ENCODE data around the gene SBF2. TPM values are rescaled to one million over a fixed set of nuclear protein-coding genes. Genes with fewer than 3 reads are reported as not detected.
"Not testable (repeated sequence)": the region's sequence is repeated elsewhere in the genome, so short reads cannot be mapped to it uniquely, and the experiment has no call there.

SBF2 gene
- total RNA-seq, 5 donors from 2014 or later (not counting 1 experiment from before 2014, with no cell fraction given): 9.5 to 23.5 (median 13.0) TPM

DNA sequence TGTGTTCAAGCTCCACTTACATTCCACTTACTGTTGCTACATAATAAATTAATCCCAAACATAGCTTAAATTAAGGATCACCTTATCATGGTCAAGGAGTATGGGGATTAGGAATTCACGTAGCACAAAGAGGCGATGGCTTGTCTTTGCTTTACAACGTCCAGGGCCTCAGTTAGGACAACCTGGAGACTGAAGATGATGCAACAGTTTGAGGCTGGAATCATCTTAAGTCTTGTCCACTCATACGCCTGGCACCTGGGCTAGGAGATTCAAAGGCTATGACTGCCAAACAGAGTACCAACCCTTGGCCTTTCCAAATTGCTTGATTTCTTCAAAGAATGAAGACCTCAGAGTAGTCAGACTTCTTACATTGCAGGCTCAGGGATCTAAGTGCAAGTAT is 149.1 kb downstream of the SBF2 start:
- H3K27ac ChIP-seq (ENCODE audit: low read length): no peak overlapping the region
- no peaks in the 10 kb centered on the region for H3K4me1 ChIP-seq (ENCODE audit: control insufficient read depth in 1 of 2, extremely low read depth in 1 of 2, insufficient read depth in 2 of 2, low read length in 2 of 2)
- H3K4me3 ChIP-seq (ENCODE audit: control insufficient read depth in 1 of 2, extremely low read depth in 1 of 2, low read length in 1 of 2): no peak overlapping the region
- H3K4me1 Mint-ChIP-seq: no peaks in the 10 kb centered on the region
- H3K27me3 Mint-ChIP-seq: no peaks in the 10 kb centered on the region
- no peak for DNase-seq
- H3K27me3 ChIP-seq (replicated peaks in 1 of 2; ENCODE audit: control insufficient read depth in 2 of 2, extremely low read depth in 1 of 2, insufficient read depth in 2 of 2, low read length in 1 of 2): no peaks in the 10 kb centered on the region
- no peak for ATAC-seq (replicated peaks in 1 of 4)
- H3K9me3 ChIP-seq: no peaks in the 10 kb centered on the region
- ChIA-PET CTCF (no interaction called here), POLR2A (no interaction called here)
- no peak overlapping the region for H3K27ac Mint-ChIP-seq
- H3K9me3 Mint-ChIP-seq: peaks cover 3 to 10% (median 4%) of the 10 kb centered on the region in 3 donors
- H3K36me3 ChIP-seq (ENCODE audit: control insufficient read depth in 2 of 2, extremely low read depth in 1 of 2, insufficient read depth in 1 of 2, low read length in 1 of 2): no peaks in the 10 kb centered on the region
- WGBS (ENCODE audit: insufficient coverage): 92% methylated on average over 4 of the region's 4 CpGs
- no peak overlapping the region for H3K4me3 Mint-ChIP-seq
- H3K36me3 Mint-ChIP-seq: peaks cover 8% of the 10 kb centered on the region

DNA sequence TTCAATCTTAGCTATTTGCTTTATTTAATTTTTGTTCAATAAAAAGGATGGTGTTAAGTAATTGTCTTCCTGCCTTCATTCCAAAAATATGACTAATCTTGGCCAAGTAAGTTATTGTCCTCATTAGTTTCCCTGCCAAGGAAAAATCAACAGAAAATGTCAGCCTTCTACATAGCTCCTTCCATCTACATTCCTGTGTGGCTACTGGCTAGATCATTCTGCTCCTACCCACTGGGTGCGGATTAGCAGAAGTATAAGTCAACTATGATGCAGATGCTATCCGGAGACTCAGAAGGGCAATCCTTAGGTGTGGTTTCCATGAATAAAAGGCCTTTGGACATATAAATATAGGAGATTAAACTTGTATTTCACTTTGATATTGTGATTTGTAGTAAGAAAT is 154.4 kb downstream of the SBF2 start:
- no peaks in the 10 kb centered on the region for H3K36me3 ChIP-seq (ENCODE audit: control insufficient read depth in 2 of 2, extremely low read depth in 1 of 2, insufficient read depth in 1 of 2, low read length in 1 of 2)
- no peaks in the 10 kb centered on the region for H3K27me3 ChIP-seq (replicated peaks in 1 of 2; ENCODE audit: control insufficient read depth in 2 of 2, extremely low read depth in 1 of 2, insufficient read depth in 2 of 2, low read length in 1 of 2)
- H3K27ac ChIP-seq (ENCODE audit: low read length): no peak overlapping the region
- no peak overlapping the region for H3K4me3 ChIP-seq (ENCODE audit: control insufficient read depth in 1 of 2, extremely low read depth in 1 of 2, low read length in 1 of 2)
- peaks cover 3% of the 10 kb centered on the region for H3K9me3 ChIP-seq
- Mint-ChIP-seq H3K4me3 (no peak overlapping the region), H3K36me3 (peaks cover 22% of the 10 kb centered on the region), H3K27me3 (no peaks in the 10 kb centered on the region), H3K9me3 (peaks cover 2 to 17% (median 6%) of the 10 kb centered on the region in 3 donors), H3K27ac (no peak overlapping the region), H3K4me1 (no peaks in the 10 kb centered on the region)
- WGBS (ENCODE audit: insufficient coverage): 100% methylated on average over 1 of the region's 2 CpGs
- ATAC-seq (replicated peaks in 1 of 4) (no peak), DNase-seq (no peak)
- H3K4me1 ChIP-seq (ENCODE audit: control insufficient read depth in 1 of 2, extremely low read depth in 1 of 2, insufficient read depth in 2 of 2, low read length in 2 of 2): no peaks in the 10 kb centered on the region
- CTCF ChIA-PET: no interaction called here
- POLR2A ChIA-PET: no interaction called here

DNA sequence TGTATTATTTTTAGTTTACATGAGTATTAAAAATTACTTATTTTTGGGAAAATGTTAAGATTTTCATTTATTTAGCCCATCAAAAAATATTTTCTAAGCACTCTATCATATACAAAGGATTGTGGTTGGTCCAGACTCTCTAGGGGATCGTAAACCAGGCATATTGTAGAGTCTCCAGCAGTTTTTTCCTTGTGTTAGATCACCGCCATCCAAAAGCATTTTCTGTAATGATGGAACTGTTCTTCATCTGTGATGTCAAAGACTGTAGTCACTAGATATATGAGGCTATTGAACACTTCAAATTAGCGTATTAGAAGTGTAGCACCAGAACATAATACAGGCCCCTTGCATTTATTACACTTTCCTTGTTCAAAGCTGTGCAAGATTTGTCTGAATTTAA is 154.9 kb downstream of the SBF2 start:
- ATAC-seq (replicated peaks in 1 of 4): no peak
- WGBS (ENCODE audit: insufficient coverage): no CpG with 5 or more reads among the region's 3 CpGs

DNA sequence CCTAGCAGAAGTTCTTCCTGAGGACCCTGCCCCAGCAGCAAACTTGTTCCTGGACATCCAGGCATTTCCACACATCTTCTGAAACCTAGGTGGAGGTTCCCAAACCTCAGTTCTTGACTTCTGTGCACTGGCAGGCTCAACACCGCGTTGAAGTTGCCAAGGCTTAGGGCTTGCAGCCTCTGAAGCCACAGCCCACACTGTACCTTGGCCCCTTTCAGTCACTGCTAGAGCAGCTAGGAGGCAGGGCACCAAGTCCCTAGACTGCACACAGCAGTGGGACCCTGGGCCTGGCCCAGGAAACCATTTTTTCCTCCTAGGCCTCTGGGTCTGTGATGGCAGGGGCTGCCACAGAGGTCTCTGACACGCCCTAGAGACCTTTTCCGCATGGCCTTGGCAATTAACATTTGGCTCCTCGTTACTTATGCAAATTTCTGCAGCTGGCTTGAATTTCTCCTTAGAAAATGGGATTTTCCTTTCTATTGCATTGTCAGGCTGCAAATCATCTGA is 159.0 kb downstream of the SBF2 start:
- Histone ChIP-seq H3K9me3 (peaks cover 3% of the 10 kb centered on the region), H3K4me1 (ENCODE audit: control insufficient read depth in 1 of 2, extremely low read depth in 1 of 2, insufficient read depth in 2 of 2, low read length in 2 of 2) (no peaks in the 10 kb centered on the region), H3K27me3 (replicated peaks in 1 of 2; ENCODE audit: control insufficient read depth in 2 of 2, extremely low read depth in 1 of 2, insufficient read depth in 2 of 2, low read length in 1 of 2) (no peaks in the 10 kb centered on the region), H3K27ac (ENCODE audit: low read length) (no peak overlapping the region), H3K36me3 (ENCODE audit: control insufficient read depth in 2 of 2, extremely low read depth in 1 of 2, insufficient read depth in 1 of 2, low read length in 1 of 2) (no peaks in the 10 kb centered on the region), H3K4me3 (ENCODE audit: control insufficient read depth in 1 of 2, extremely low read depth in 1 of 2, low read length in 1 of 2) (no peak overlapping the region)
- Mint-ChIP-seq H3K4me3 (no peak overlapping the region), H3K27me3 (no peaks in the 10 kb centered on the region), H3K27ac (no peak overlapping the region), H3K9me3 (peaks cover 2 to 17% (median 9%) of the 10 kb centered on the region in 3 donors), H3K4me1 (no peaks in the 10 kb centered on the region), H3K36me3 (peaks cover 36% of the 10 kb centered on the region)
- ChIA-PET POLR2A (no interaction called here), CTCF (no interaction called here)
- WGBS (ENCODE audit: insufficient coverage): 88% methylated on average over 5 of the region's 5 CpGs
- no peak for ATAC-seq (replicated peaks in 1 of 4)
- DNase-seq: no peak

More for the DNA sequence above, 154.9 kb downstream of the SBF2 start:
- H3K9me3 Mint-ChIP-seq: peaks cover 2 to 17% (median 6%) of the 10 kb centered on the region in 3 donors
- Histone ChIP-seq H3K4me1 (ENCODE audit: control insufficient read depth in 1 of 2, extremely low read depth in 1 of 2, insufficient read depth in 2 of 2, low read length in 2 of 2) (no peaks in the 10 kb centered on the region), H3K4me3 (ENCODE audit: control insufficient read depth in 1 of 2, extremely low read depth in 1 of 2, low read length in 1 of 2) (no peak overlapping the region), H3K36me3 (ENCODE audit: control insufficient read depth in 2 of 2, extremely low read depth in 1 of 2, insufficient read depth in 1 of 2, low read length in 1 of 2) (no peaks in the 10 kb centered on the region), H3K27ac (ENCODE audit: low read length) (no peak overlapping the region), H3K27me3 (replicated peaks in 1 of 2; ENCODE audit: control insufficient read depth in 2 of 2, extremely low read depth in 1 of 2, insufficient read depth in 2 of 2, low read length in 1 of 2) (no peaks in the 10 kb centered on the region), H3K9me3 (peaks cover 3% of the 10 kb centered on the region)
- H3K27ac Mint-ChIP-seq: no peak overlapping the region
- no peak overlapping the region for H3K4me3 Mint-ChIP-seq
- H3K4me1 Mint-ChIP-seq: no peaks in the 10 kb centered on the region
- ChIA-PET POLR2A (no interaction called here), CTCF (no interaction called here)
- H3K27me3 Mint-ChIP-seq: no peaks in the 10 kb centered on the region
- peaks cover 27% of the 10 kb centered on the region for H3K36me3 Mint-ChIP-seq
- no peak for DNase-seq

DNA sequence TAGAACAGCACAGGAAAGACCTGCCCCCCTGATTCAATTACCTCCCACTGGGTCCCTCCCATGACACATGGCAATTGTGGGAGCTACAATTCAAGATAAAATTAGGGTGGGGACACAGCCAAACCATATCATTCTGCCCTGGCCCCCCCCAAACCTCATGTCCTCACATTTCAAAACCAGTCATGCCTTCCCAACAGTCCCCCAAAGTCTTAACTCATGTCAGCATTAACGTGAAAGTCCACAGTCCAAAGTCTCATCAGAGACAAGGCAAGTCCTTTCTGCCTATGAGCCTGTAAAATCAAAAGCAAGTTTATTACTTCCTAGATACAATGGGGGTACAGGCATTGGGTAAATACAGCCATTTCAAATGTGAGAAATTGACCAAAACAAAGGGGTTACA is 159.8 kb downstream of the SBF2 start:
- H3K36me3 ChIP-seq (ENCODE audit: control insufficient read depth in 2 of 2, extremely low read depth in 1 of 2, insufficient read depth in 1 of 2, low read length in 1 of 2); H3K27ac ChIP-seq (ENCODE audit: low read length); H3K27me3 ChIP-seq (replicated peaks in 1 of 2; ENCODE audit: control insufficient read depth in 2 of 2, extremely low read depth in 1 of 2, insufficient read depth in 2 of 2, low read length in 1 of 2); H3K4me1 ChIP-seq (ENCODE audit: control insufficient read depth in 1 of 2, extremely low read depth in 1 of 2, insufficient read depth in 2 of 2, low read length in 2 of 2); DNase-seq; H3K4me3 Mint-ChIP-seq; H3K27me3 Mint-ChIP-seq; ATAC-seq (replicated peaks in 1 of 4); POLR2A ChIA-PET; CTCF ChIA-PET; H3K9me3 ChIP-seq; H3K4me1 Mint-ChIP-seq; H3K27ac Mint-ChIP-seq; H3K4me3 ChIP-seq (ENCODE audit: control insufficient read depth in 1 of 2, extremely low read depth in 1 of 2, low read length in 1 of 2): not testable (repeated sequence)
- H3K9me3 Mint-ChIP-seq: peaks cover 2 to 17% (median 9%) of the 10 kb centered on the region in 3 donors
- WGBS (ENCODE audit: insufficient coverage): no CpG with 5 or more reads among the region's 1 CpG
- H3K36me3 Mint-ChIP-seq: peaks cover 36% of the 10 kb centered on the region

DNA sequence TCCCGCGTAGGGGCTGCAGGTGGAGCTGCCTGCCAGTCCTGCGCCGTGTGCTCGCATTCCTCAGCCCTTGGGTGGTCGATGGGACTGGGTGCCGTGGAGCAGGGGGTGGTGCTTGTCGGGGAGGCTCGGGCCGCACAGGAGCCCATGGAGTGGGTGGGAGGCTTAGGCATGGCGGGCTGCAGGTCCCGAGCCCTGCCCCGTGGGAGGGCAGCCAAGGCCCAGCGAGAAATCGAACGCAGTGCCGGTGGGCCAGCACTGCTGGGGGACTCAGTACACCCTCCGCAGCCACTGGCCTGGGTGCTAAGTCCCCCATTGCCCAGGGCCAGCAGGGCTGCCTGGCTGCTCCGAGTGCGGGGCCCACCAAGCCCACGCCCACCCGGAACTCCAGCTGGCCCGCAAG is 160.8 kb downstream of the SBF2 start:
- Mint-ChIP-seq H3K9me3 (peaks cover 0 to 14% (median 9%) of the 10 kb centered on the region in 3 donors), H3K36me3 (peaks cover 30% of the 10 kb centered on the region)
- DNase-seq; ATAC-seq (replicated peaks in 1 of 4); H3K27ac ChIP-seq (ENCODE audit: low read length); H3K4me3 Mint-ChIP-seq; H3K4me1 Mint-ChIP-seq; H3K4me1 ChIP-seq (ENCODE audit: control insufficient read depth in 1 of 2, extremely low read depth in 1 of 2, insufficient read depth in 2 of 2, low read length in 2 of 2); H3K9me3 ChIP-seq; H3K27me3 ChIP-seq (replicated peaks in 1 of 2; ENCODE audit: control insufficient read depth in 2 of 2, extremely low read depth in 1 of 2, insufficient read depth in 2 of 2, low read length in 1 of 2); CTCF ChIA-PET; H3K36me3 ChIP-seq (ENCODE audit: control insufficient read depth in 2 of 2, extremely low read depth in 1 of 2, insufficient read depth in 1 of 2, low read length in 1 of 2); H3K4me3 ChIP-seq (ENCODE audit: control insufficient read depth in 1 of 2, extremely low read depth in 1 of 2, low read length in 1 of 2); POLR2A ChIA-PET; H3K27ac Mint-ChIP-seq; H3K27me3 Mint-ChIP-seq: not testable (repeated sequence)
- WGBS (ENCODE audit: insufficient coverage): 97% methylated on average over 5 of the region's 23 CpGs

DNA sequence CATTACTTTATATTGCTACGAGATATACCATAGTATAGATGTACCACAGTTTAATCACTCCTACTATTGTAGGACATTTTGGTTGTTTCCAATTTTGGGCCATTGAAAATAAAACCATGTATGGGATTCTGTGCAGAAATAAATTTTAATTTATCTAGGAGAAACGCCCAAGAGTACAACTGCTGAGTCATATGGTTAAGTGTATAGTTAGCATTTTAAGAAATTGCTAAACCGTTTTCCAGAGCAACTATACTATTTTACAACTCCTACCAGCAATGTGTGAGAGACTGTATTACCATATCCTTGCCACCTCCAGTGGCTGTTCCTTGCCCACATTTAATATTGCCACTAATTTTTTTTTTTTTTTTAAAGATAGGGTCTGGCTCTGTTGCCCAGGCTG is 163.1 kb downstream of the SBF2 start:
- no peak for ATAC-seq (replicated peaks in 1 of 4)
- Histone ChIP-seq H3K27me3 (replicated peaks in 1 of 2; ENCODE audit: control insufficient read depth in 2 of 2, extremely low read depth in 1 of 2, insufficient read depth in 2 of 2, low read length in 1 of 2) (no peaks in the 10 kb centered on the region), H3K36me3 (ENCODE audit: control insufficient read depth in 2 of 2, extremely low read depth in 1 of 2, insufficient read depth in 1 of 2, low read length in 1 of 2) (no peaks in the 10 kb centered on the region), H3K27ac (ENCODE audit: low read length) (no peak overlapping the region), H3K9me3 (peaks cover 3% of the 10 kb centered on the region), H3K4me1 (ENCODE audit: control insufficient read depth in 1 of 2, extremely low read depth in 1 of 2, insufficient read depth in 2 of 2, low read length in 2 of 2) (no peaks in the 10 kb centered on the region), H3K4me3 (ENCODE audit: control insufficient read depth in 1 of 2, extremely low read depth in 1 of 2, low read length in 1 of 2) (no peak overlapping the region)
- WGBS (ENCODE audit: insufficient coverage): no CpG with 5 or more reads among the region's 3 CpGs
- Mint-ChIP-seq H3K36me3 (peaks cover 22% of the 10 kb centered on the region), H3K4me1 (peaks cover 0 to 2% (median 0%) of the 10 kb centered on the region in 3 donors), H3K27me3 (no peaks in the 10 kb centered on the region), H3K4me3 (no peak overlapping the region), H3K27ac (no peak overlapping the region), H3K9me3 (peaks cover 0 to 6% (median 5%) of the 10 kb centered on the region in 3 donors)
- DNase-seq: no peak
- ChIA-PET POLR2A (no interaction called here), CTCF (no interaction called here)
